HG03064 (cell line): ENCODE data around the gene MEG3.
"Not testable (repeated sequence)": the region's sequence is repeated elsewhere in the genome, so short reads cannot be mapped to it uniquely, and the experiment has no call there.

ENCODE experiments used
- ATAC-seq: cut with Tn5 transposase; IDR thresholded peaks from one replicate; pipeline ENCODE4 v1.9.1; 2021; ENCODE audit warnings: low read depth; ENCODE audit not compliant: unreplicated experiment

Gene MEG3

DNA sequence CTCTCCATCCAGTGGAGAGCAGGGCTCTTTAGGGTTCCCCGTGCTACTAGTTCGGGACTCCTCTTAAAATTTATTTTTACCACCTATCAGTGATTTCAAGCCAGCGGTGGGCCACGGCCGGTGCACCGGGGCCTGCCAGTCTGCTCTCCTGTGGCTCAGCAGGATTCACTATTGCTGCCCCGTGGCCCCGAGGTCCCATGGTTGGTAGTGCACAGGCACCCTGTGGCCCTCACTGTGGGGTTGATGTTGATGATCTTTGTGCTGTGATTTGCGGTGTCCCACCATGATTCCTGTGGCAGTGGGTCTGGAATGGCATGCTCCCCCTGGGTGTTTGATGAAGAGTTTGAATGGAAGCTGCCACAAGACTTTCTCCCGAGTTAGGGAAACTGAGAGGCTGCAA lies 12.6 kb upstream of the MEG3 start:
- ATAC-seq = no peak

DNA sequence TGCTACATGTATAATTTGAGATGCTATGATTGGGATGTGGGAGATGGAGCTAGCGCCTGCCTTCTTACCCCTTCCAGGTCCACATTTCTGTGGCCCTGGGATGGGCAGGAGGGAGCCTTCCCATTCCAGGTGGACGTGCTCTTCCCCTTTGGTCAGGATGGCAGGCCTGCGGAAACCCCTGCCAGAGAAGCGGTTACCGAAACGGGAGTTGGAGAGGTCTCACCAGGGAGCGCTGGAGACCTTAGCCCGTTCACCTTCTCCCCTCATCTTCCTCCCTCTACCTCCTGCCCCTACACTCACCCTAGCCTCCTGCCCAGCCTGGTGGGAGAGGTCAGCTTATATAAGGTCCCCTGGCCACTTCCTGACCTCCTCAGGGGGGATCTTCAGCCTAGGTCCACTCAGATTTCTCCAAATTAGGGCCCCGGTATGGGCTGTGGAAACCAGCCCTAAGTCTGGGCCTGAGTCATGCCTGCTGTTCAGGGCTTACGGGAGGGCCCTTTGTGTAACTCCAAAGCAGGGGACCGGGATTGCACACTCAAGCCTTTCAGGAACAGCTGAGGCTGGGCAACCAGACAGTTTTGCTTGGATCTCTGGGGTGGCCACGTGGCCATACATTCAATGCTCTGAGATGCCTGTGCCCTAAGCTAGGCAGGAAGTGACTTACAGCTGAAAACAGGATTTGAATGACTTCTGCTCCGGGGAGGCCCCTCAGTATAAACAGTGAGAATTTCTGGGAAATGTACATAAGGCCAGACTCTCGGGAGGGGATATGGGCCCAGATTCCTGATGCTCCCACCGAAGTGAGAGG lies 10.2 kb upstream of the MEG3 start:
- no peak for ATAC-seq

DNA sequence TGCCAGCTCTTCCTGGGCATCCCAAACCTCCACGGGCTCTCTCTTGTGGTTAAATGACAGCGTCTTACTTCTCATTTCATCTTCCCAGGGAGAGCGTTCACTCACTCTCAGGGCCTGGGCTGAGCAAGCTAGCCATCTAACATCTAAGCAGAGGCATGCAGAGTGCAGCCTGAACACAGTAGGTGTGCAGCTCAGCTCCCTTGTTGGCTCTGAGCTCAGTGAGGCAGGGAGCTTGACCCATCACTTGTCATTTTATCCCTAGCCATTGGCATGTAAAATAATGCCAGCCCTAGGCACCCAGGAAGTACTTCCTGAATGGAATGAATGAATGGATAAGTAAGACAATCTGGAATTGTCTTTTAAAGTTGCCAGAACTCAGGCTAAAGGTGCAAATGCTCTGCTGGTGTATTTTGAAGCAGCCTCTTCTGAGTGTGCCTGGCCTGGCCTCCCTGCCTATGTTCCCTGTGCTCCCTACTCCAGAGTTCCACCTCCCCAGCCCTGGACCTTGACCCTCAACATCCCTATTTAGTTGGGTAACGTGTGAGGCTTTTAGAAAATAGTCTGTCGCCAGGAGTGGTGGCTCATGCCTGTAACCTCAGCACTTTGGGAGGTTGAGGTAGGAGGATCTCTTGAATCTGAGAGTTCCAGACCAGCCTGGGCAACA lies 9.5 kb upstream of the MEG3 start:
- ATAC-seq = no peak

- ATAC-seq = no peak
These were observed 8.7 kb upstream of the MEG3 start for GRCh38 chr14:100816950-100817901.

DNA sequence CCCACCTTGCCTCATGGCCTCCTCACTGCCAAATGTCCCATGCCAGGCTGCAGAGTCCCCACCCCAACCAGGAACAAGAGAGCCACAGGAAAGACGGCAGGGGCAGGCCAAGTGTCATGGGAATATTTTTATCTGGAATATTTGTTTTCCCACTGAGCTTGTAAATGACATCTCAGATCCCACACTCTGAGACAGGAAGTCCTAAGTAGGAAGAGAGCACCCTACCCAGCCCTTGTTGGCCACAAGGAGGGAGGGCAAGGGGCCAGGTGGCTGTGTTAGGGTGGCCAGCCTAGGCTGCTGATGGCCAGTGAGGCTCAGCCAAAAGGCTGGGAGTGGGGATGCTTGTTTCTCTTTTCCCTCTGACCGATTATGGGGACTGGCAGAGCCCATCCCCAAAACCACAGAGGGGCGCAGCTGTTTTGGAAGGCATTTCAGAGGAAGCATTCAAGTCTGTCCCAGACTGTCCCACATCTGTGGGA lies 7.7 kb upstream of the MEG3 start:
- ATAC-seq = no peak

DNA sequence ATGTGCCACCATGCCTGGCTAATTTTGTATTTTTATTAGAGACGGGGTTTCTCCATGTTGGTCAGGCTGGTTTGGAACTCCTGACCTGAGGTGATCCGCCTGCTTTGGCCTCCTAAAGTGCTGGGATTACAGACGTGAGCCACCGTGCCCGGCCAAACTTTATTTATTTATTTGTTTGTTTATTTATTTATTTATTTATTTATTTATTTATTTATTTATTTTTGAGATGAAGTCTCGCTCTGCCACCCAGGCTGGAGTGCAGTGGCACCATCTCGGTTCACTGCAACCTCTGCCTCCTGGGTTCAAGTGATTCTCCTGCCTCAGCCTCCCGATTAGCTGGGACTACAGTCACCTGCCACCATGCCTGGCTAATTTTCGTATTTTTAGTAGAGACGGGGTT lies 7.0 kb upstream of the MEG3 start:
- not testable (repeated sequence) for ATAC-seq

DNA sequence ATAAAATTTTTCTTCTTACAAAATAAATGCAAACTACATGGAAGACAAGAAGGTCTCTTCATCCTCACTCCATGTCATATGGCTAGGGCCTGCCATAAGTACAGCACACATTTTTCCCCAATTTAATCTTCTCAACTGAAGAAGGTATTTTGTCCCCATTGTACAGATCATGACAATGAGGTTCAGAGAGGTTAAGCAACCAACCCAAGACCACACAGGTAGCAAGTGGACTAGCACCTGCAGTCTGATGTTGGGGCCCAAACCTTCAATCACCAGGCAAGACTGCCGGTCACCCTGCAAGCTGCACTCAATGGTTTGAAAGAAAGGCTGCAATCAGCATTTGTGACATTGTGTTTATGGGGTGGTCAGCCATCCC lies 6.5 kb upstream of the MEG3 start:
- ATAC-seq = no peak

GRCh38 chr14:100819829-100820475 lies 6.0 kb upstream of the MEG3 start:
- no peak for ATAC-seq

GRCh38 chr14:100820957-100821356 lies 5.0 kb upstream of the MEG3 start:
- ATAC-seq = no peak

DNA sequence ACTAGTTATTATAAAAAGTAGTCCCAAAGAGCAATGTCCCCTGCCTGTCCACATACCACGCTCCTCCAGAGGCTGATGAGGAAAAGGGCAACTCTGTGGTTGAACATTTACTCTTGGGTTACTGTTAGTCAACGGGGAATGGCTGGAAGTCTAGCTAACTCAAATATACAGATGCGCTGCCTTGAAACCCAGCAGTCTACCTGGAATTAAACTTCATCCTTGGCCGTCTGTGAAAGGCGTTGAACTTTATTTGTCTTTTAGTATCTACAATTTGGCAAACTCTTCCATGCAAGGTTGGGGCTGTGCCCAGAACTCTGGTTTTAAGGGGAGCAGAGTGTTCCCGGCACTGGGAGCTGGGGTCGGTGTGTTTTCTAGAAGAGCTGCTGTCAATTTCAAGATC lies 3.9 kb upstream of the MEG3 start:
- no peak for ATAC-seq

DNA sequence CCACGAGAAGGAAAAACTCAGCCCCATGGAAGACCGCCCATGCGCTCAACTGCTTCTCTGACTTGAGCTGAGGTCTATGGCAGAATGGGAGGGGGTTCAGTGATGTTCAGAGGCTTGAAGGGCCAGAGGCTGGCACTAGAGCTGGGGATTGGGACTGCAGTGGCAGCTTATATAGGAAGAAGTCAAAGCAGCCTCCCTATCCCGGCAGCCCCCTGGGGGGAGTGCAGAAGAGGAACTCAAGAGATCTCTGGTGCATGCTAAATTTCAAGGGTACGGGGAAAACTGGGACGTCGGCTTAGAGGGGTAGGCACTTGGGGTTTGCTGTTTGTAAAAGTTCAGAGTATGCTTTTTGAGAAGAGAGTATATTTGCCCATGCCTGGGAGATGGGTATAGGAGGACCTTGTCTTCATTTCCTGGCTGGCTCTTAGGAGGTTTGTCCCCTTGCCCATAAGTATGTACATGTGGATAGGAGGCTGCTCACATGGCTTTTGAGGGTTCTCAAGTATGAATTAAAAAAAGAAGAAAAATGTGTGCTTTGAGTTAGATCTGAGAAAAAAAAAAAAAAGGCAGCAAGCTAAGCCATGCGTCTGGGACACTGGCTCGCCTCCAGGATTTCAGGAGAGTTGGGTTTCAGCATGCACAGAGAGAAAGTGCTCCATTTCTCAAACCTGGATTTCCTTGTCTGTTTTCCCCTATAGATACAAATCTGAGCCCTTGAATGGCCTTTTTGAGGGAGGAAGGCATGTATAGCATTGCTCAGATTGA lies 3.2 kb upstream of the MEG3 start:
- no peak for ATAC-seq

DNA sequence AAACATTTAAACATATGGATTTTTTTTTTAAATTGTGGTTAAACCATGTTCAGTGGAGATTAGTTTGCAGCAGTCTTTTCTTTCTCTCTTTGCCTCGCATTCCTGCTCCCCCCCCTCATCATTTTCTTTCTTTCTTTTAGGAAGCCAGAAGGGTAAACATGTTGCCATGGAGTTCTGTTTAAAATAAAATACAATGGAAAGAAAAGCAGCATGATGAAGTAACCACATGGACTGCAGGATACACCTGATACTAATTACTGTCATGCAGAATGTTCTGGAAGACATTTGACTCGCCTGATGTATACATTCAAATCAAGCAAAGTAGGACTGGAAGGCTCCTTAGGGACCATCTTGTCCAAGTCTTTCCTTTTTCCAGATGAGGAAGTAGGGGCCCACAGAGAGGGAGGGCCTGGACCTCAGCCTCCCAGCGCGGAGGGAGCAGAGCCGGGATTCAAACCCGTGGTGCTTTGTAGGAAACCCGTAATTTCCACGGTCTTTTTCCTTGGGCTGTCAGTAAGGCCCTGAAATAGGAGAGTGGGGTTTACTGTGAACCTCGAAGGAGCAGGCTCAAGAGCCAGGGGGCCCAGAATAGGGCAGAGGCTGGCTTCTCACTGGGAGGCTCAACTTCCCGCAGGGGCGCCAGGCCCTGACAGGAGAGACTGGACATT lies 2.4 kb upstream of the MEG3 start:
- no peak for ATAC-seq

DNA sequence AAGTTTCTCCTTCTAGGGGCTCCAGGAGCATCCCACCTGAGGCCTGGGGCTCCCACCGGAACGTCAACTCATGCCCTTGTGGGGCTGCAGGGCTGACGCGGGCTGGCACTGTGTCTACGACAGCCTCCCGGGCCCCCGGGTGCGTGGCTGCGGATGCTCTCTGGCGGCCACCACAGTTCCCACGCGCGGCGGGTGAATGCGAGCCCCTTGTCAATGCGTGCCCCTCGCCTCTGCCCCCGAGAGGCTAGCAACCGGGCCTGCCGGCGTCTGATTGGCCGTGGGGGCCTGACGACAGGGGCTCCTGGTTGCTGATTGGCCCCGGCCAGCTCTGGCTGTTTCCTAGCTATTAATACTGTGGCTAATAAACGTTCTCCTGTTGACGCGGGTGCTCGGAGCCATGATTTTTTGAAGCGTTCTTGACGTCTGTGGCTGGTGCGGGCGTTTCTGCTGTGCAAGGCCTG lies 1.8 kb upstream of the MEG3 start:
- ATAC-seq = no peak

DNA sequence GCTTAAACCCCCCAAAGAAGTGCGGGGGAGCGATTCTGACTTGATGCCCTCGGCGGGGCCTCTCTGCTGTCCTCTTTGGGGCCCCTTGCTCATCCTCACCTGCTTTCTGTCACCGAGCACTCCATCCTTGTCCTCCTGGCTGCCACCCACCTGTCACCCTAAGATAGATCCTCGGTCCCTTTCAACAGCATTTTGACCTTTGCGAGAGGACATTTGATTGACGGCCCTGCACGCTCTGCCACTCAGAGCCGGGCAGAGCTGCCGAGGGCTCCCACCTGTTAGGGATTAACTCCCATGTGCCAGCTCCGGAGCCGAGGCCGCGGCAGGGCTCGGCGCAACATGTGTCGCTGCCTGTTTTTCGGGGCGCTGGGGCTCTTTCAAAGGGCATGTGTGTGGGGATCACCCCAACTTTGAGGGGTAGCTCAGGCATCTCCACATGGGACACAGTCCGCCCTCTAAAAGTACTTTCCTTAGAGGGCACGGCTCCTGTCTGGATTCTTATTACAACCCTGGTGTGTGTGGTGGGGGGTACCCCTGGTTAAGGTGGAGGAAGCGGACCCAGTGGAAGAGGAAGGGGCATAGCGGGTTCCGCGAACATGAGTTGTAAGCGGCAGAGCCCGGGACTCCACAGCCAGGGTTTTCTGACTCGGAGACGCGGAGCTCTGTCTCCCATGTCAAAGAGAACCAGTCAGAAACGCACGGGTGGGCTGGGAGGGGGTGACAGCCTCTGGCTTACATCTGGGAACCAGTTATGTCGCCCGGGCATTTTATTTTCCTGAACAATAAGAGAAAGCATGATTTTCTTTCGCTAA lies 811 bp upstream of the MEG3 start:
- no peak for ATAC-seq

DNA sequence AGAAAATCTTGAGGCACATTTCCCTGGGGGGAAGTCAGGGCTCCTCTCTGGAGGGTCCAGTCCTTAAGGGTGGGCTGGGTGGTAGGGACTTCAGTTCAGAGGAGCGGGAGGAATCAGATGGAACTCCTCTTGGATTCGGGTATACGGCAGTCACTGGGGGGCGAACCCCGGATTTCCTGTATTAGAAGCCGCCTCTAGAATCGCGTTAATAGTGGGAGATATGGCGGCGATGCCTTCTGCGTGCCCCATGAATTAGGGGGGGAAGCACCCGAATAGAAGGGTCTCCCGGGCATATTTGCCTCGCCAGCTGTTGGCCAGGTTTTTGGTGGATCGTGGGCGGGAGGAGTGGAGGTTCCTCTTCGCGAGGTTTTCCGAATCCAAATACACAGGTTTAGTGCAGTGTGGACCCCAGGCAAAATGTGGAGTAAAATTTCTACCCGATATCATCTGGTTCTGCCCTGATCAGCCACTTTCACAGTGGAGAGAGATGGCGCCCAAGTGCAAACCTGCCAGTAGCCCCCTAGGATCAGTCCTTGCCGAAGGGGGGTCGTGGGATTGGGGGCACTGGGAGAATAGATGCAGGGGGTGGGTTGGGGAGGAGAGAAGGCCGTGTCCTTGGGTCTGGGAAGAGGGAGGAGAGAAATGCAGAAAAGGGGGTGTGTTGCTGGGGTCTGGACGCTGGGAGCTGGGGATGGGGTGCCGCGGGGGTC lies 628 bp downstream of the MEG3 start:
- ATAC-seq = no peak

DNA sequence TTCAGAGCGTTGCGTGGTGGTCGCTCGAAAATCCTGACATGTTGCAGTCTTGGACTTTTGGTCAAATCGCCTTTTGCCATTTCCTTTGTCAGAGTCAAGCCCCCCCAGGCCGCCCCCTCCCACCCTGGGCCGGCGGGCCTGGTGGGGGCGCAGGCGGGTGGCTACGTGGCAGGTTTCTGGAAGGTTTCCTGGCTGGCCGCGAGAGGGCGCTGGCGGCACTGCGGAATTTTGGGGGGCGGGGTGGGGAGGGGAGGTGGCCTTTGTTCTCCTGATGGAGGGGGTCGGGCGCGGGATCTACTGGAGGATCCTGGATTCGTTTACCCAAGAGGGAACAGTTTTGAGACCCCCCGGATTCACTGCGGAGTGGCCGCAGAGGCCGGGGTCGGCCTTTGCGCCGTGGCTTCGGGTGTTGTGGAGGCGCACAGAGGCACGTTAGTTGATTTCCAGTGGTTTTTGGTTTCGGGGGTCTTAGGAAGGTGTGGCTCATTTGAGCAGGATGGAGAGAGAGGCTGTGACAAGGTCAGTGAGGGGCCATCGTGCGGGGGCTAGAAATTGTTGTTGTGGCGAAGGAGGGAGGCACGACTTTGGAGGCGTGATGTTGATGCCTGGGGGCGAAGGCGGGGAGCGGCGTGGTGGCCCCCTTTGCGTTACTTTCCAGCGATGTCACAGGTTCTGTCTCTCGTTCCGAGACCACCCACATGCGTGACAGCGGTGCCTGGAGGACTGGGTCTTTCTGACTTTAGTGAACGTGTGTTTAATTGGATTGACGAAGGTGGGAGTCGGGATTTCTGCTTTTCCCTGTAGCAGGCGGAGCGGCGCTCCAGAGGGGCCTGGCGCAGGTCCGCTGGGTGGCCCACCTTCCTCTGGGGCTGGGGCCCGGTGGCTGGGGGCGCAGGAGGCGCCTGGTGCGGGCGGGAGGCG lies 1.4 kb downstream of the MEG3 start:
- ATAC-seq = no peak
